Measurements from ENCODE around the gene GPR161. TPM values are rescaled to one million over a fixed set of nuclear protein-coding genes. Genes with fewer than 3 reads are reported as not detected.
A peak's percentile ranks its signal among the peaks of the same experiment; 100 is the strongest.

The GPR161 gene
- total RNA-seq, 4 donors from 2014 or later = 1.4 to 3.2 (median 2.3) TPM

DNA sequence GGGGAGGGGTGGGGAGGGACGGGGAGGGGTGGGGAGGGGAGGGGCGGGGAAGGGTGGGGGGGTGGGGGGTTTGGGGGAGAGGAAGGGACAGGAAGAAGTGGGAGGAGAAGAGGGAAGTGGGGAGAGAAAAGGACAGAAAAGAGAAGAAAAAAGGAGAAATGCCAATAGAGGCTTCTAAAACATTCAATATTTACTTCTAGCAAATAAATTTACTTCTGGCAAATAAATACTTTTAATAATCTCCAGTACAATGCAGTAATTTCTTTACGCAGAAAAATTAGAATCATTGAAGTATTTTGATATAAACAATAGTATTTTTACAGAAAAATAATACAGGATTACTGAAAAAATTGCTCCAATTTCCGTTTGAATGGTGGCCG lies 9.4 kb upstream of the GPR161 start:
- Histone ChIP-seq H3K27ac (no peak overlapping the region), H3K9me3 (no peaks in the 10 kb centered on the region), H3K4me3 (replicated peaks in 1 of 3) (no peak overlapping the region), H3K27me3 (no peaks in the 10 kb centered on the region), H3K4me1 (peaks cover 0 to 3% of the 10 kb centered on the region in 2 donors), H3K36me3 (no peaks in the 10 kb centered on the region)
- no peak for DNase-seq
- 50 to 60% methylated on average over 5 of the region's 5 CpGs for WGBS, 2 donors
- TF ChIP-seq POLR2A (IDR thresholded peaks at IDR 0.05) (no peak), CTCF (IDR thresholded peaks at IDR 0.05) (no peak)
- intact Hi-C loops (cut with DNase I) = no loop called here

DNA sequence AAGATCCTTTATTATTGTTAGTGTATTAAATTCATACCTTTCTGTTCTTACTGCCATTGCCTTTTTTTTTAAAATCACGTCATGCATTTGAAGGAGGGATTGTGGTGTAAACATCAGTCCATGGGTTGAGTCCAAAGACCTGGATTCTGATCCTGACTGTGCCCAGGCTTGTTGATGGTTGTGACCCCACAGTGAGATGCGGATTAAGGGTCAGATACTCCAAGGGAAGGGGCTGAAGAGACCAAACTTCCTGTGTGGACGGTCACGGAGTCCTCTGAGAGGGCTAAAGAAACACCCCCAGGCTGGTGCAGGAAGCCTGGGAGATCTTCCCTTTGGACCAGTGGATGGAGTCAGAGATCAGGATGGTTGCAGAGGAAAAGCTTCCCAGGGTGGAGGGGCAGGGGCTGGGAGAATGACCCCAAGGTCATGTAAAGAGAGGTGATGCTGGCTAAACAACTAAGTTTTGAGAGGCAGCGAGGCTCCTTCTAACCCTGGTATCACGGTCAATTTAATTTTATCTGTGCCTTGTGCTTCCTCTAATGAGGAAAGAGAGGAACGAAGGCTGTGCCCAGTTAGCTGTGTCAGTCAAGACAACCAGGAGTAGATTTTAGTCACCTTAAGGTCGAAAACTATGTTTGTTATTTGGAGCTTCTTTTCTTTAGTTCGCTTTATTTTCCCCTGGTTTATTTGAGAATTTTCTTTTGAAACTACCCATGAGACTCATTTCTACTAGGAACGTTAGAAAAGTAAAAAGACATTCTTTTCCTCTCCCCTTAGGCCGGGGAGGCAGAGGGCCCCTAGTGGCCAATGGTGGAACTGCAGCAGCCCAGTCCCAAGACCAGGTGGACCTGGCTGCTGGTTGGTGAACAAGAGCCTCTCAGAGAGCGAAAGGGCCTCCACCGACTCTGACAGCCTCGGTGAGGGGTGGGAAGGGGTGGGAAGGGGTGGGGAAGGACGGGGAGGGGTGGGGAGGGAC lies 8.7 kb upstream of the GPR161 start:
- intact Hi-C loops (cut with DNase I) = no loop called here

DNA sequence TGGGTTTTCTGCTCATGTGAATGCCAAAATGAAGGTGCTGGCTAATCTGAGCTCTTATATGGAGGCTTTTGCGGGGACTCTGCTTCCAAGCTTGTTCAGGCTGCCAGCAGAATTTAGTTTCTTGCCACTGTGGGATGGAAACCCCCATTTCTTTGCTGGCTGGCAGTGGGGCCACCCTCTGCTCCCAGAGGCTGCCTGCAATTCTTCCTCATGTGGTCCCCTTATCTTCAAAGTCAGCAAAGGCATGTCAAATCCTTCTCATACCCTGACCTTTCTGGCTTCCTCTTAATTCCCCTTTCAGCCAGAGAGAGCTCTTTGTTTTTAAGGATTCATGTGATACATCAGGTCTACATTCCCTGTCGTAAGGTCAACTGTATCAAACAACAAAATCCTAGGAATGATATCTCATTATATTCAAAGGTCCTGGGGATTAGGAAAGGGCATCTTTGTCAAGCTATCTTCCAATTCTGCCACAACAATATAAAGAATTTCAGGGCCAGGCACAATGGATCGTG lies 5.2 kb upstream of the GPR161 start:
- Histone ChIP-seq H3K4me1 (peaks cover 0 to 3% of the 10 kb centered on the region in 2 donors), H3K36me3 (no peaks in the 10 kb centered on the region), H3K27ac (no peak overlapping the region), H3K9me3 (no peaks in the 10 kb centered on the region), H3K4me3 (replicated peaks in 1 of 3) (no peak overlapping the region), H3K27me3 (no peaks in the 10 kb centered on the region)
- no peak for DNase-seq
- intact Hi-C loops (cut with DNase I) = no loop called here
- WGBS, 2 donors = 85 to 93% methylated on average over 3 of the region's 3 CpGs
- TF ChIP-seq CTCF (IDR thresholded peaks at IDR 0.05) (no peak), POLR2A (IDR thresholded peaks at IDR 0.05) (no peak)

More for the DNA sequence above, 8.7 kb upstream of the GPR161 start:
- H3K4me1 ChIP-seq = peaks cover 0 to 3% of the 10 kb centered on the region in 2 donors
- WGBS, 2 donors = 28 to 30% methylated on average over 15 of the region's 15 CpGs
- no peak overlapping the region for H3K4me3 ChIP-seq (replicated peaks in 1 of 3)
- H3K27ac ChIP-seq = peak overlapping the region in 1 of 3 donors; percentile 10
- TF ChIP-seq POLR2A (IDR thresholded peaks at IDR 0.05) (no peak), CTCF (IDR thresholded peaks at IDR 0.05) (peak; percentile 75 to 98 (median 94))
- no peaks in the 10 kb centered on the region for H3K27me3 ChIP-seq
- no peaks in the 10 kb centered on the region for H3K9me3 ChIP-seq
- H3K36me3 ChIP-seq = no peaks in the 10 kb centered on the region
- DNase-seq = peak; percentile 83 to 87

GRCh38 chr1:168139070-168139469 lies 2.3 kb upstream of the GPR161 start:
- Histone ChIP-seq H3K4me3 (replicated peaks in 1 of 3) (no peak overlapping the region), H3K36me3 (no peaks in the 10 kb centered on the region), H3K27ac (no peak overlapping the region), H3K4me1 (peaks cover 8 to 14% of the 10 kb centered on the region in 2 donors), H3K27me3 (no peaks in the 10 kb centered on the region), H3K9me3 (no peaks in the 10 kb centered on the region)
- no peak for TF ChIP-seq CTCF (IDR thresholded peaks at IDR 0.05)
- TF ChIP-seq POLR2A (IDR thresholded peaks at IDR 0.05) = no peak
- intact Hi-C loops (cut with DNase I) = no loop called here
- no peak for DNase-seq

GRCh38 chr1:168138134-168138533 lies 1.4 kb upstream of the GPR161 start:
- H3K27ac ChIP-seq = no peak overlapping the region
- no peak overlapping the region for H3K4me3 ChIP-seq (replicated peaks in 1 of 3)
- H3K9me3 ChIP-seq = no peaks in the 10 kb centered on the region
- peaks cover 8 to 14% of the 10 kb centered on the region in 2 donors for H3K4me1 ChIP-seq
- H3K36me3 ChIP-seq = no peaks in the 10 kb centered on the region
- no peaks in the 10 kb centered on the region for H3K27me3 ChIP-seq
- 94 to 96% methylated on average over 5 of the region's 5 CpGs for WGBS, 2 donors
- intact Hi-C loops (cut with DNase I) = no loop called here
- no peak for DNase-seq
- no peak for TF ChIP-seq CTCF (IDR thresholded peaks at IDR 0.05)
